OCI-LY7 (cell line): ENCODE data around the gene ADAMTS5.

Experiments
- CTCF ChIP-seq: fragments of 200-600 bp; sonication (generic); conservative IDR thresholded peaks from 2 replicates; pipeline ENCODE4 v1.5.1; 2014; ENCODE audit warnings: mild to moderate bottlenecking, antibody characterized with exemption, low read length, moderate library complexity, mixed read lengths
- EZH2phosphoT487 ChIP-seq: fragments of 200-600 bp; sonication (generic); IDR thresholded peaks from 2 replicates; pipeline ENCODE4 v1.6.1; 2018; ENCODE audit warnings: low read depth, borderline replicate concordance, mild to moderate bottlenecking, mixed run types, antibody characterized with exemption, low read length, moderate library complexity, mixed read lengths

DNA sequence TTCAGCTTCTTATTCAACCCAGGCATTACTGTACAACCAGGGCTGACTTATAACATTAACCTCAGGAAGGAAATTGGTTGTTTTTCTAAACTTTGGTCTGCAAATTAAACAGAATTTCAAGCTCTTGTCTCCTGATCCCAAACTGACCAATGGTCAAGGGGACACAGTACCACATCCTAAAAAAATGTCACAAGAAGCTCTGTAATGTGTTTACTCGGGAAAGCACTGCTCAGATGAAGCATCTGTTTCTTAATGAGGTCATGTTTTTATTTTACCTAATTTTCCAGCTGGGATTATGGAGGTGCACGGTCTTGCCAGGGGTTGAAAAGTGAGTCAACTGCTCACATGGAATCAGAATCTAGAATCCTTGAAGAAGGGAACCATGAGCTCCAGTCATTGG is 18.7 kb downstream of the ADAMTS5 start:
- TF ChIP-seq CTCF (no peak), EZH2phosphoT487 (no peak)
